ENCODE measurements around the gene SPATA31D4.

DNA sequence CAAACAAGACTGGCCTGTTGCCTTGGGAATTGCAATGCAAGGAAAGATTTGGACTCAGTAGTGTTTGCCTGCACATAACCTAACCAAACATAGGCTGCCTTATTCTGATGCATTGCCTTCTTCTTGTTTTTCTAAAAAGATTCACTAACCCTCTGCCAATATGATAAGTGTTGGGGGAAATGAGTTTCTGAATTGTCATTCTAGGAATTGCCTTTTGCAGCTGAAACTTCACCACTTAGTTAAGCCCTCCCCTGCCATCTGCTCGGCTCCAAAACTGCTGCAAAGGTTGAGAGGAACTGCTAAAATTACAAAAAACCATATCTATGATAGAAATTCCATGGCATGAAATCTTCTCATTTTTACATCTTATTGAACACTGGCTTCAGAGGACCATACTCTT is 41.6 kb upstream of the SPATA31D4 start:
- TF ChIP-seq, protein P1, sequence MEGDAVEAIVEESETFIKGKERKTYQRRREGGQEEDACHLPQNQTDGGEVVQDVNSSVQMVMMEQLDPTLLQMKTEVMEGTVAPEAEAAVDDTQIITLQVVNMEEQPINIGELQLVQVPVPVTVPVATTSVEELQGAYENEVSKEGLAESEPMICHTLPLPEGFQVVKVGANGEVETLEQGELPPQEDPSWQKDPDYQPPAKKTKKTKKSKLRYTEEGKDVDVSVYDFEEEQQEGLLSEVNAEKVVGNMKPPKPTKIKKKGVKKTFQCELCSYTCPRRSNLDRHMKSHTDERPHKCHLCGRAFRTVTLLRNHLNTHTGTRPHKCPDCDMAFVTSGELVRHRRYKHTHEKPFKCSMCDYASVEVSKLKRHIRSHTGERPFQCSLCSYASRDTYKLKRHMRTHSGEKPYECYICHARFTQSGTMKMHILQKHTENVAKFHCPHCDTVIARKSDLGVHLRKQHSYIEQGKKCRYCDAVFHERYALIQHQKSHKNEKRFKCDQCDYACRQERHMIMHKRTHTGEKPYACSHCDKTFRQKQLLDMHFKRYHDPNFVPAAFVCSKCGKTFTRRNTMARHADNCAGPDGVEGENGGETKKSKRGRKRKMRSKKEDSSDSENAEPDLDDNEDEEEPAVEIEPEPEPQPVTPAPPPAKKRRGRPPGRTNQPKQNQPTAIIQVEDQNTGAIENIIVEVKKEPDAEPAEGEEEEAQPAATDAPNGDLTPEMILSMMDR (optimal IDR thresholded peaks at IDR 0.05 in 1 of 3, IDR thresholded peaks at IDR 0.05 in 1 of 3, conservative IDR thresholded peaks at IDR 0.05 in 1 of 3; ENCODE audit: extremely low read depth in 1 of 3, insufficient read depth in 2 of 3, low read length in 3 of 3) = no peak
- TF ChIP-seq EZH2 (IDR thresholded peaks at IDR 0.05; ENCODE audit: low read length) = no peak

All from keratinocyte (primary cell).